IPS-18c (cell line): ENCODE results near the gene BEAN1.
A peak's percentile ranks its signal among the peaks of the same experiment; 100 is the strongest.

ENCODE experiments used
- H3K4me3 ChIP-seq: 2 replicates; pipeline ENCODE4 v1.7.0; 2013; ENCODE audit warnings: low read depth, mild to moderate bottlenecking, low read length, moderate library complexity; ENCODE audit not compliant: insufficient read depth
- H3K9me3 ChIP-seq: one replicate; pipeline ENCODE4 v1.6.1; 2013; ENCODE audit warnings: mild to moderate bottlenecking, low read length, moderate library complexity; ENCODE audit not compliant: control insufficient read depth, insufficient read depth

The BEAN1 gene

DNA sequence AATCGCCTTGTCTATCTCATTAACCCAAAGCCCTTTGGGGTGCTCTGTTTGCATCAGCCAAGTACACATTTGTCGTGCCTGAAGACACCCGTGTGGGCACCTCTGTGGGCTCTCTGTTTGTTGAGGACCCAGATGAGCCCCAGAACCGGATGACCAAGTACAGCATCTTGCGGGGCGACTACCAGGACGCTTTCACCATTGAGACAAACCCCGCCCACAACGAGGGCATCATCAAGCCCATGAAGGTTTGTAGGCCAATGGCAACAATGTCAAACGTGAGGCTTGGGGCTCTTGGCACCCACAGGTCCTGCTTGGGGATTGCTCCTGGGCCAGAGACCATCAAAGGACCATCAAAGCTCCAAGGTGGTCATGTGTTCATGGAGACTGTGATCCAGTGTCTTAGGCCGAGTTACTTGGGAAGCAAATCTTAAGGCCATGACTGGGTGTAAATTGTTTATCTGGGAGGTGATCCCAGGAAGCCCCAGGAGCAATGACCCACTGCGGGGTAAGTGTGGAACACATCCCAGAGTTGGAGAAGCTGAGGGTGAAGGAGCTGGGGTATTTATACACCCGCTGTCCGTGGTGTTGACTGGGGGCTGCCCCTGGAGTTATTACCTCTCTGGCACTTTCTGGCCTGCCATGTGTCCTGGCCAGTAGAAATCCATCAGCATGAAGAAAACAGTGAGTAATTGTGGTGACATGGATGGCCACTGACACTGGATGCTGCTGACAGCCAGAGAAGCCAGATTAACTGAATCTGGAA, 36.6 kb upstream of the BEAN1 start:
- no peaks in the 10 kb centered on the region for H3K9me3 ChIP-seq
- H3K4me3 ChIP-seq, result no peak overlapping the region

GRCh38 chr16:66391726-66392670, 35.1 kb upstream of the BEAN1 start:
- Histone ChIP-seq H3K4me3 (no peak overlapping the region), H3K9me3 (no peaks in the 10 kb centered on the region)

DNA sequence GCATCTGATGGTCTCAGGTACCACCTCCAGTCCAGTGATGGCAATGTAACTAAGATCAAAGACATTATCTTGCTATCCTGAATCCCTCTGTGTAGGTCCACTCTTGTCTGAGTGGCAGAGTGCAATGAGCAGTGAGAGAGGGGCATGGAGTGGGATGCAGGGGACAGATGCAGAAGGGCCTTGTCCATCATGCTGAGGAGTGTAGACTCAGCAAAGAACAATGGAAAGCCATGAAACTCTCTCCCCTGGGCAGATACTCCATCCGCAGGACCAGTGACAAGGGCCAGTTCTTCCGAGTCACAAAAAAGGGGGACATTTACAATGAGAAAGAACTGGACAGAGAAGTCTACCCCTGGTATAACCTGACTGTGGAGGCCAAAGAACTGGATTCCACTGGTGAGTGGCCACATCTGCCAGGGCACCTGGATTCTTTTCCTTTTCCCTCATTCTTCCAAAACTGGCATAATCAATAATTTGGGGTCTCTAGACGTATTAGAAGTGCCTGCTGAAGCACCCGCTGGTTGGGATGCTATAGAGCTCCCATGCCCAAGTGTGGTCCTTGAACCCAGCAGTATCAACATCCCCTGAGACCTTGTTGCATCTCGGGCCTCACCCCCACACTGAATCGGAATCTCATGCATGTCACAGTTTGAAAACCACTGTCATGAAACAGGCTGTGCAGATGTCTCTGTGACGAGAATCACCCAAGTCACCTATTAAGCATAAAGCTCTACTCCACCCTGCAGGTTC, 31.1 kb upstream of the BEAN1 start:
- Histone ChIP-seq H3K4me3 (no peak overlapping the region), H3K9me3 (no peaks in the 10 kb centered on the region)

- no peaks in the 10 kb centered on the region for H3K9me3 ChIP-seq
- H3K4me3 ChIP-seq, result no peak overlapping the region
Measured at GRCh38 chr16:66397736-66398433, 29.2 kb upstream of the BEAN1 start.

DNA sequence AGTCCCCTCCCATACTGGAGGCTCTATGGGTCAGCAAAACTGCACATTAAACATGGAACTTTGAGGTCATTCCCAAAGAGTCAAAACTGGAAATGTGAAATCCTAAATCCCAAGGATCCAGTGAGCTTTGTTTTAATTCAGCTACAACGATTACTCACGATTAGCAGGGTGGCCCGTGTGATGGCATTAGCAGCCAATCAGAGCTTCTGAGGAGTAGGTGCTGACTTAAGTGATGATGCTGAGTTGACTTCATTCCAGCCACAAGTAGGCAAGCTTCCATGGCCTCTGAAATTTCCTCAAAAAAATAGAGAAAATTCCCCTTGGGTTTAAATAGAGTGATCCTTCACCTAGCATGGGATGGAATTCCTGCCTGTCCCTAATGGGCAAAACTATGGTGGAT, 28.1 kb upstream of the BEAN1 start:
- Histone ChIP-seq H3K9me3 (no peaks in the 10 kb centered on the region), H3K4me3 (no peak overlapping the region)

DNA sequence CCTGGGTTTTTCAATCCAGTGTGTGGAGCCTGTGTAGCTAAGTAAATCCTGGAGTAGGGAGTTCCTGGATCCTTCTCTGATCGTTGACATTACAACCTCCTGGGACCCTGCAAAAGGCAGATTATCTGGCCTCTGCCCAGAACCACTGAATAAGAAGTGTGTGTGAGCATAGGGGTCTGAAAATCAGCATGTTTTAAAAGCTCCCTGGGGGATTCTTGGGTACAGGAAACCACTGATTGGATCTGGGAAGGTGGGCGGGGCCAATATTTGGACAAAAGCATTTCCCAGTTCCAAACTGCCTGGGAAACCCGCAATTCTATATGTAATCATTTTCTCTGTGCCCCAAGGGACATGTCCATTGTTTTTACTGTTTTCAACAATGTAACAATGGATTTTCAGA, 27.2 kb upstream of the BEAN1 start:
- no peak overlapping the region for H3K4me3 ChIP-seq
- H3K9me3 ChIP-seq, result no peaks in the 10 kb centered on the region

DNA sequence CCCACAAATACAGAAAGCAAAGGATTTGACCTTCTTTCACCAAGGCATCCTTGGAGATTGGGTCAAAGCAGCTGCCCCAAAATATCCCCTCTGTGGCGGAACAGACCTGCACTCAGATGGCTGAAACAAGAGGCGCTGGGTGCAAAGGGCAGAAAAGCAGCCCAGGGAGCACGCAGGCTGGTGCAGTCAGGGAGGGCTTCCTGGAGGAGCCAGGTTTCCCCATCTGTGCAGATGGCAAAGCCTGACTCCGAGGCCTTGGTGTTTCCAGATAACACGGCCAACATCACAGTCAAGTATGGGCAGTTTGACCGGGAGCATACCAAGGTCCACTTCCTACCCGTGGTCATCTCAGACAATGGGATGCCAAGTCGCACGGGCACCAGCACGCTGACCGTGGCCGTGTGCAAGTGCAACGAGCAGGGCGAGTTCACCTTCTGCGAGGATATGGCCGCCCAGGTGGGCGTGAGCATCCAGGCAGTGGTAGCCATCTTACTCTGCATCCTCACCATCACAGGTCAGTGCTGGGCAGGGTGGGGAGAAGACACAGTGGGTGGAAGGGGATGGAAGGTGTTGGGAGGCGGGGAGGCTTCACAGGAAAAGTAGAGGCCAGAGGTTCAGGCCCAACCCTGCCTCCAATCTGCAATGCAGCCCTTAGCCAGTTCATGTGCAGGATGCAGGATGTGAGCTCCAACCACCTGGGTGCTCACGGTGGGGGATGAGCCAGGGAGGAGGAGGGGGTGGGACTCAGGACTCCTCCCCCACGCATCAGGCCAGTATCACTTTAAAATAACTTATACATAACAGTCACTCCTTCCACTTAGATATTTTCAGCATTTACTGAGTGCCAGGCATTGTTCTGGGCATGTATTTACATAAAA, 26.4 kb upstream of the BEAN1 start:
- H3K9me3 ChIP-seq, result no peaks in the 10 kb centered on the region
- H3K4me3 ChIP-seq, result no peak overlapping the region

DNA sequence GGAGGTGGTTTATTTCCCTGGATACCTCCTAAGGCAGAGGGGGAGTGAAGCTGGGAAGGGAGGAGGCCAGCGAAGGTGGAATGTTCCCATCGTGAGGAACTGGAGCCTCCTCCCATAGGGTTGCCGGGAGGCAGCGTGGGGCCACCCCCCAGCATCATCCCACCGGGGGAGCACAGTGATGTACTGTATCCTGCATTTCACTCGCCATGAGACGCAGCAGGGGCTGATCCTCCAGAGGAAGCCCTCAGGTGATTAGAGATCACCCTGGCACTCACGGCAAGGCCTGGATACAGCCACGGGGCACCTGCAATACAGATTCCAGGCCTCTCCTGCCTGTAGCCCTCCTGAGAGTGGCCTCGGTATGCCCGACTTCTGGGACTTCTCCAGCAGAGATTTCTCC, 25.5 kb upstream of the BEAN1 start:
- Histone ChIP-seq H3K9me3 (no peaks in the 10 kb centered on the region), H3K4me3 (no peak overlapping the region)

DNA sequence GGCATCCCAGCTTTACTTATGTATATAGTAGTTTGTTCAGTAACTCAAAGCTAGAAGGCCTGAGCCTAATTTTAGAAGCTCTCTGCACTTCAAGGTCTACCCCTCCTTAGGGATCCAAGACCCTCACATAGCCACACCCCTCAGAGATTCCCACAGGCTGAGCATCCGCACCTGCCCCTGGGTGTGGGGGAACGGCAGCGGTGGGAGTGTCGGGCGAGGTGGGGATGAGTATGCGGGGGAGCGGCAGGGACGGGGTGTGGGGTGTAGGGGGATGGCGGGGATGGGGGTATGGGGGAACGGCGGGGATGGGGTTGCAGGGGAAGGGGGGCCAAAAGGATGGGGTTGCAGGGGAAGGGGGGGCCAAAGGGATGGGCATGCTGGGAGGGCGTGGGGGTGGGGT, 24.9 kb upstream of the BEAN1 start:
- Histone ChIP-seq H3K4me3 (no peak overlapping the region), H3K9me3 (no peaks in the 10 kb centered on the region)

DNA sequence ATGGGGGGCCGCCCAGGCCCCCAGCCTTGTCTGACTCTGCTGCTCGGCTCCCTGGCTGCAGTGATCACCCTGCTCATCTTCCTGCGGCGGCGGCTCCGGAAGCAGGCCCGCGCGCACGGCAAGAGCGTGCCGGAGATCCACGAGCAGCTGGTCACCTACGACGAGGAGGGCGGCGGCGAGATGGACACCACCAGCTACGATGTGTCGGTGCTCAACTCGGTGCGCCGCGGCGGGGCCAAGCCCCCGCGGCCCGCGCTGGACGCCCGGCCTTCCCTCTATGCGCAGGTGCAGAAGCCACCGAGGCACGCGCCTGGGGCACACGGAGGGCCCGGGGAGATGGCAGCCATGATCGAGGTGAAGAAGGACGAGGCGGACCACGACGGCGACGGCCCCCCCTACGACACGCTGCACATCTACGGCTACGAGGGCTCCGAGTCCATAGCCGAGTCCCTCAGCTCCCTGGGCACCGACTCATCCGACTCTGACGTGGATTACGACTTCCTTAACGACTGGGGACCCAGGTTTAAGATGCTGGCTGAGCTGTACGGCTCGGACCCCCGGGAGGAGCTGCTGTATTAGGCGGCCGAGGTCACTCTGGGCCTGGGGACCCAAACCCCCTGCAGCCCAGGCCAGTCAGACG, 24.4 kb upstream of the BEAN1 start:
- H3K4me3 ChIP-seq, result no peak overlapping the region
- H3K9me3 ChIP-seq, result no peaks in the 10 kb centered on the region

DNA sequence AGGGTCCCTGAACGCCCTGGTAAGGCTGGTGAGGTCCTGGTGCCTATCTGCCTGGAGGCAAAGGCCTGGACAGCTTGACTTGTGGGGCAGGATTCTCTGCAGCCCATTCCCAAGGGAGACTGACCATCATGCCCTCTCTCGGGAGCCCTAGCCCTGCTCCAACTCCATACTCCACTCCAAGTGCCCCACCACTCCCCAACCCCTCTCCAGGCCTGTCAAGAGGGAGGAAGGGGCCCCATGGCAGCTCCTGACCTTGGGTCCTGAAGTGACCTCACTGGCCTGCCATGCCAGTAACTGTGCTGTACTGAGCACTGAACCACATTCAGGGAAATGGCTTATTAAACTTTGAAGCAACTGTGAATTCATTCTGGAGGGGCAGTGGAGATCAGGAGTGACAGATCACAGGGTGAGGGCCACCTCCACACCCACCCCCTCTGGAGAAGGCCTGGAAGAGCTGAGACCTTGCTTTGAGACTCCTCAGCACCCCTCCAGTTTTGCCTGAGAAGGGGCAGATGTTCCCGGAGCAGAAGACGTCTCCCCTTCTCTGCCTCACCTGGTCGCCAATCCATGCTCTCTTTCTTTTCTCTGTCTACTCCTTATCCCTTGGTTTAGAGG, 23.5 kb upstream of the BEAN1 start:
- Histone ChIP-seq H3K4me3 (no peak overlapping the region), H3K9me3 (no peaks in the 10 kb centered on the region)

- H3K4me3 ChIP-seq, result no peak overlapping the region
Measured at GRCh38 chr16:66405057-66405783, 21.9 kb upstream of the BEAN1 start.

GRCh38 chr16:66406534-66407221, 20.4 kb upstream of the BEAN1 start:
- no peaks in the 10 kb centered on the region for H3K9me3 ChIP-seq
- H3K4me3 ChIP-seq, result peak overlapping the region; percentile 76

More at GRCh38 chr16:66405057-66405783, 21.9 kb upstream of the BEAN1 start:
- no peaks in the 10 kb centered on the region for H3K9me3 ChIP-seq
